Spleen (tissue), 7 donors: ENCODE data around the gene CHCHD6.

Experiments used
- POLR2A ChIP-seq, 3 donors: fragments of 450-650 bp; IDR thresholded peaks; one replicate each; pipeline ENCODE4 v1.5.1; 2017; ENCODE audit warnings: antibody characterized with exemption in 3 of 3, mild to moderate bottlenecking in 1 of 3
- POLR2AphosphoS5 ChIP-seq, 3 donors: sonication (generic); formaldehyde crosslinking; IDR thresholded peaks; one replicate each; pipeline ENCODE4 v1.5.1; 2017; ENCODE audit warnings: antibody characterized with exemption in 3 of 3
- TF ChIP-seq, protein P1 (sequence below), 11 experiments: fragments of 200-600 bp in 7 of 11; fragments of 450-650 bp in 4 of 11; sonication (generic) in 4 of 11; IDR thresholded peaks in 8 of 11; conservative IDR thresholded peaks in 3 of 11; 1 replicate in 7 of 11; 2 replicates in 4 of 11; pipeline versions ENCODE4 v1.4.0 to v1.8.0; 2016 to 2021; ENCODE audit warnings: antibody characterized with exemption in 11 of 11, inconsistent platforms in 4 of 11, mild to moderate bottlenecking in 1 of 11
- donor health status: DM: no; HTN: no; CAD: no; lungs with moderate emphysema.
- donor health status: DM: no; HTN: no; CAD: no.
- donor health status: DM: no; HTN: no; CAD: no.

DNA sequence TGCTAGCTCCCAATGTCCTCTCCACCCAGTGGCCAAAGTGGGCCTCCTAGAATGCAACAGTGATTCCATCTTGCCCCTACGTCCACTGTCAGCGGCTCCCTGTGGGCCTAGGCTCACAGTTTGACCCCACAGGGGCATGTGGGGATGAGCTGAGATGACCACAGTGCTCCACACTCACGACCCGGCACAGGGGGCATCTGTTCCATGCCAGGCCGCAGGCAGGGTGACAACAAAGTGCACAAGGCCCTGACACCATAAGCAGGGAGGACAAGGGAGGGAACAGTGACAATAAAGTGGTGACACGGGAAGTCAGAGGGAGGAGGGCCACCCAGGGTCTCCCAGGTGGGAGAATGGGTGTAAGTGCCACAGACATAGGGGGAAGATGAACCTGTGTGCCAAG lies 273.8 kb downstream of the CHCHD6 start:
- TF ChIP-seq POLR2A (IDR thresholded peaks at IDR 0.05) (no peak), POLR2AphosphoS5 (IDR thresholded peaks at IDR 0.05) (no peak)
- TF ChIP-seq, protein P1, sequence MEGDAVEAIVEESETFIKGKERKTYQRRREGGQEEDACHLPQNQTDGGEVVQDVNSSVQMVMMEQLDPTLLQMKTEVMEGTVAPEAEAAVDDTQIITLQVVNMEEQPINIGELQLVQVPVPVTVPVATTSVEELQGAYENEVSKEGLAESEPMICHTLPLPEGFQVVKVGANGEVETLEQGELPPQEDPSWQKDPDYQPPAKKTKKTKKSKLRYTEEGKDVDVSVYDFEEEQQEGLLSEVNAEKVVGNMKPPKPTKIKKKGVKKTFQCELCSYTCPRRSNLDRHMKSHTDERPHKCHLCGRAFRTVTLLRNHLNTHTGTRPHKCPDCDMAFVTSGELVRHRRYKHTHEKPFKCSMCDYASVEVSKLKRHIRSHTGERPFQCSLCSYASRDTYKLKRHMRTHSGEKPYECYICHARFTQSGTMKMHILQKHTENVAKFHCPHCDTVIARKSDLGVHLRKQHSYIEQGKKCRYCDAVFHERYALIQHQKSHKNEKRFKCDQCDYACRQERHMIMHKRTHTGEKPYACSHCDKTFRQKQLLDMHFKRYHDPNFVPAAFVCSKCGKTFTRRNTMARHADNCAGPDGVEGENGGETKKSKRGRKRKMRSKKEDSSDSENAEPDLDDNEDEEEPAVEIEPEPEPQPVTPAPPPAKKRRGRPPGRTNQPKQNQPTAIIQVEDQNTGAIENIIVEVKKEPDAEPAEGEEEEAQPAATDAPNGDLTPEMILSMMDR (IDR thresholded peaks at IDR 0.05 in 8 of 11, conservative IDR thresholded peaks at IDR 0.05 in 3 of 11): no peak
